Central memory CD4-positive, alpha-beta T cell (primary cell): Measurements from ENCODE around the gene CCDC186.

Experiments
- DNase-seq: peaks from one replicate; pipeline ENCODE4 v3.0.0; 2022
- total RNA-seq, 3 experiments: gene quantifications; one replicate each; lab custom pipeline; 2026; lab: John Stamatoyannopoulos, UW

CCDC186 gene
- 60.0 to 127 (median 99.6) reads per million in 3 experiments for total RNA-seq

DNA sequence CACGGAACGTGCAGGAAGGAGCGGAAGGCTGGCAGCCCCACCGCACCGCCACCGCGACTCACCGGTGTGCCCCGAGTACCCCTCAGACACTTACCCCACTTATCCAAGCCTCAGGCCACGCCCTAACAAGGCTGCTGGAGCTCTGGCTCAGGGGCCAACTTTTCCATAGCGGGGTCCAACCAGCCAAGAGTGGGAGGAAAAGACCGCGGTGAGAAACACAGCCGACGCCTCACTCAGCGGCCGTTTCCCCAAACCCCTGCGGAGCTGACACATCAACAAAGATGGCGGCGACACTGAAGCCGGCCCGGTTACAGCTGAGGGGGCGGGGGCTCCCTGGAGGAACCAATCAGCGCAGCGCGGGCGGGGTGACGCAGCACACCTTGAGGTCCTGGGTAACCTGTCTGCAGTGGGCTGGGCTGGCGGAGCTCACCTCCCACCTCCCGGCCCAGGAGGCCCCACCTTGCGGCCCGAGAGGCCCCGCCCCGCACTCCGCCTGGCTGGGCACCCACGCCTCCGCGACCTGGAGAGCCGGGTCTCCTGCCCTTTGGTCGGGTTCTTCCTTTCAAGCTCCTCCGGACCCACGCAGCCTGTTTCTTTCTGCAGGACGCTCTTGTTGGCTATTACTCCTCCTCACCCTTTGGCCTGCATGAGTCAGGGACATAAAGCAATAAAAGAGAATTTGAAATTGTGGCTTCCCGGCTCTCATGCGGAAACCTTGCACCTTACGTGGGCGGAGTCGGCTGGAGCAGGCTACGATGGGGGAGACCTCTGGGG, at the start of gene CCDC186:
Gene CCDC186, minus strand, starts transcription at position 283 of the 774 bp plus-strand sequence. CDS start 10,935 bp downstream, outside the sequence.
- peak; percentile 97 for DNase-seq

DNA sequence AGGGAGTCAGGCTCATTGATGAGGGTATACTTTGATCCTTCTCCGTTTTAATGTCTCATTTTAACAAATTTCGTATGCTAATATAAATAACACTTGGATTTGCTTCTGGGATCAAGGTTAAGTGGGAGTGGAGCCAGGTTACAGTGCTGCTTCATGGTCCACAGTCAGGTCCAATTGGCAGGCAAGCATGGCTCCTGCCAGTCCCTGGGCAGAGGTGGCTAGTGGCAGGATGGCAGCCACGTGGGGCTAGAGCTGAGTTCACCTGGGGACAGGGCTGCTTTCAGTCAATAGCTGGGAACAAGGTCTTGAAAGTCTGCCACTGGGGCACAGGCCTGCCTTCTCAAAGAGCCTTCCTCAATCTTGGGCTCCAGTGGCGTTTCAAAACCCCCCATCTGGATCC, 49.1 kb upstream of the CCDC186 start:
- no peak for DNase-seq

DNA sequence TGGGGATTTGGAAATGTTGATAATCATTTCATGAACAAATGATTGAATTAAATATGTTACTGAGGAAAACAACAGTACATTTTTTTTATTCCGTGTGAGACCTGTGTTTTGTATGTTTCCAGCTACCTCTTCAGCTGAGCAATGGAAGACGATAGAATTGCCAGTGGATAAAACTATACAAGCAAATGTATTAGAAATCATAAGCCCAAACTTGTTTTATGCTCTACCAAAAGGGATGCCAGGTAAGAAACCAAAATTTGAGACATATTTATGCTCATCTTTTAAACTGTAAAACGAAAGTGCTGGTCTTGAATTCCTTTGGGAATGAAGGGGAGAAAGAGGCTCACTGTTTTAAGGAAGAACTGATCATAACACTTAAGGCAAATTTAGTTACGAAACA, 47.2 kb upstream of the CCDC186 start:
- DNase-seq, result no peak

DNA sequence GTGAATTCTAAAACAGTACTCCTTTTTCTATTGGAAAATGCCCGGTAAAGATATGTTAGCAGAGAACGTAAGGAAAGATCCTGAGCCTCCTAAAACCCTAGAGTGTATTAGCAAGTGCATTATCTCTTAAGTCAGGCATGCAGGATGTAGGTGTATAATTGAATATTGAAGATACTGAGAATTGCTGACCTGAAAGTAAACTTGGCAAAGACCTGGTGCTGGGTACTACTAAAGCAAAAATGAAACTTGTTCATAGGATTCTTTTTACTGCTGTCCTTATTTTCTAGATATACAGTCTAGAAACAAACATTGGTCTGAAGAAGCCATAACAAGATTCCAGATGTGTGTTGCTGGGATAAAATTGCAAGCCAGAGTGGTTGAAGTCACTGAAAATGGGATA, 46.3 kb upstream of the CCDC186 start:
- DNase-seq, result no peak

DNA sequence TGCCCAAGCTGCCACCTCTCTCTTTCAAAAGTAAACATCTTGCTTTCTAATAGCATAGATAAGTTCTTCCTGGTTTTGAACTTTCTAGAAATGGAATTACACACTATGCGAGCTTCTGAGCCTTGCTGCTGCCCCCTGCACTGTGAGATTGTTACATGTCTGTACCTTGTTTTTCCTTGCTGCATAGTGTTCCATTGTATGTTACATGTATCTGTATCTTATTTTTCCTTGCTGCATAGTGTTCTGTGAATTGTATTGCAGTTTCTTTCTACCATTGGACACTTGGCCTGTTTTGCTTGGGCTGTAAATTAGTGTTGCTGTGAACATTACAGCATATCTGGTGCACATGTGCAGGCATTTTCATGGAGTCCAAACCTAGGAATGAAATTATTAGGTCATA, 41.0 kb upstream of the CCDC186 start:
- no peak for DNase-seq

DNA sequence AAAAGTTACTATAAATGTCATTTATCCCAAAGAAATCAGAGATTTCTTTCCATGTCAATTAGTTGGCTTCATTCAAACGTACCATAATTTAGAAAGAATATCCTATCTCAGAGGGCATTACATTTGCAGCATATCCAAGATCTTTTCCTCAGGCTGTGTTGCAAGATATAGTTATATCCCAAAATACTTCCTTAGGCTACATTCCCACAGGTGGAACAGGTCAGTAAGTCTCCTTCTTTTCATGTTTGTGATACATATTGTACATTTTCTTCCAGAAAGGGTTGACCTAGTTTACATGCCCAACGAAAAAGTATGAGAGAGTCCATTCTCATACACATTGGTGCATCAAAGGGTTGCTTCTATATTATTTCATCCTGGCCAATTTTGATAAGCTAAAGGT, 38.1 kb upstream of the CCDC186 start:
- no peak for DNase-seq

DNA sequence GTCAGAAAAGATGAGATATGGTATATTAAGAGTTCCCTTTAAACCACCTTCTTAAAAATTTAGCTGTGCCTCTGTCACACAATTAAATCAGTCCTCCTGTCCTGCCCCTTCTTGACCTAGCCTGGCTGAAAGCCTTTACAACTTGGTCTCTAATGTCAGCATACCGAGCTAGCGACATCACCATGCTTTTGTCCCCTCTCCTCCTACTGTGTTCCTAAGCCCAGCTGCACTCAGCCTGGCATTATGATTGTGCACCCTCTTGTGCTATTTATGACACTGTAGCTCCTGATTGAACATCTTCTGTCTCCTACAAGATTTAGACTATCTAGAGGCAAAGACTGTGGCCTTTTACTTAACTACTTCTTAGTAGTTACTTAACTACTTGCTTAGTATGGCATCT, 34.3 kb upstream of the CCDC186 start:
- DNase-seq, result no peak

DNA sequence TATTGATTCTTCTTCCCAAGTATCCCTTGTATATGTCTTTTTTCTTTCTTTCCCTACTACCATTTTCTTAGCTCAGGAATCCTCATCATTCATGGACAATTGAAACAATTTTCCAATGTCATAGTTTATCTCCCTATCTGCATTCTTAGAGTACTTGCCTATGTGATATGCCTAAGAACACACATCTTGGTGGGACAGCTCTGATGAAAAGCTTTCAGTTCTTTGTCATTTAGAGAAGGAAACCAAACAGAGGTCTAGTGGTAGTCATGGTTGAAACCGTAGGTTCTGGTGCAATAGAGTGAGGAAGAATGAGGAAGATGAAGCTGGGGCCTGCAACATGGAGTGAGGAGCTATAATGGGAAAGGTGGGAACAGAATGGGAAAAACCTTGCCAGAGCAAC, 33.3 kb upstream of the CCDC186 start:
- DNase-seq, result no peak

DNA sequence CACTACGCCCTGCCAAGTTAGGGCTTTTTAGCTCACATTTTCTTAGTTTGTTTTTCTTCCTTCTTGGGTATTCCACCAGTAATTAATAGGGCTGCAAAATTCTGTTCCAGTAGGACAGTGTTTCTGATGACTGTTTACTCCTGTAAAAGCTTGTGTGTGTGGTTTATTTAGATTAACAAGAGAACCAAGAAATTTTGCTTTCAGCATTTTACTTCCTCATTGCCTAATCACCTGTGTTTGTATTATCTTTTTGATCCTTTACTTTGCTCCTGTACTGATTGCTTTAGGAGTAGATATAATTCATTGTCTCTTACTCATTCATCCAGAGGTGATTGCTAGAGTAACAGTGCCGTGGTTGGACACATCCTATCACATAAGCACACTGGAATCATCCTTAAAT, 32.9 kb upstream of the CCDC186 start:
- no peak for DNase-seq

DNA sequence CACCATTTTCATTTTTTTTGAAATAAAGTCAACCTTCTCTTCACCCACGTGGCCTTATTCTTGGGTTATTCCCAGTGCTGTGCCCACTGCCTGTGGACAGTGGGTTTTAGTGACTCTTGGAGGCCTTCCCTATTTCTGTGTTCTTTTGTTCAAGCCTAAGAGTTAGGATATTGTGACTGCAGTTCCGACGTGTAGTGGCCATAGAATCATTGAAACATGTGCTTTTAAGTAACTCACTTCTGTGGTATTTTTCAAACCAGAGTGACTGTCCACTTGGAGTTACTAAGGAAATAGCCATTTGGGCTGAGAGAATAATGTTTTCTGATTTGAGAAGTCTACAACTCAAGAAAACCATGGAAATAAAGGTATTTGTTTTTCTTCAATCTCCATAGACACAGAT, 28.8 kb upstream of the CCDC186 start:
- DNase-seq, result no peak

DNA sequence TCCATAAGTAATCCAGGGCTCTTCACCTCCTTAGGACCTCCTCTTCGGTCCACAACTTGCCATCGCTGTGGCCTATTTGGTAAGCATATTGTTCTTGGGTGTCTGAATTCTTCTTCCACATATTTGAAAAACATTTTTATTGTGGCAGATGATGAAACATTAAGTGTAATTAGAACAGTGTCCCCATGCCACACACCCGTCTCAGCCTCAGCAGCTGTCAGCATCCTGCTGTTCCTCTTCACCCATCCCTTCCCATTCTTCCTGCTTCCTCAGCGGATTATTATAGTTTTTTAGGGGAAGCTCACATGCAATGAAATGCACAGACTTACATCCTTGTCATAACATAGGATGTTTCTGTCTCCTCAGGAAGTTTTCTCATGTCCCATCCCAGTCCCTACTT, 25.2 kb upstream of the CCDC186 start:
- no peak for DNase-seq

DNA sequence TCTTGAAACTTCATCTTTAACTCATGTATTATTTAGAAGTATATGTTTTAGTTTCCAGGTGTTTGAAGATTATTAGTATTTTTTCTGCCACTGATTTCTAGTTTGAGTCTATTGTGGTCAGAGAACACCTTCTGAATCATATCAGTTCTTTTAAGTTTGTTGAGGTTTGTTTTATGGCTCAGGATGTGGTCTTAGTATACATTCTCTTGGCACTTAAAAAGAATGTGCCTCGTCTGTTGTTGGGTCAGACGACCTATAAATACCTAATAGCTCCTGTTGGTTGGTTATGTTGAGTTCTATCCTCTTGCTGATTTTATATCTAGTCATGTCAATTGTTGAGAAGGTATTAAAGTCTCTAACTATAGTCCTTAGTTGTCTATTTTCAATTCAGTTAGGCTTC, 21.1 kb upstream of the CCDC186 start:
- DNase-seq, result no peak

DNA sequence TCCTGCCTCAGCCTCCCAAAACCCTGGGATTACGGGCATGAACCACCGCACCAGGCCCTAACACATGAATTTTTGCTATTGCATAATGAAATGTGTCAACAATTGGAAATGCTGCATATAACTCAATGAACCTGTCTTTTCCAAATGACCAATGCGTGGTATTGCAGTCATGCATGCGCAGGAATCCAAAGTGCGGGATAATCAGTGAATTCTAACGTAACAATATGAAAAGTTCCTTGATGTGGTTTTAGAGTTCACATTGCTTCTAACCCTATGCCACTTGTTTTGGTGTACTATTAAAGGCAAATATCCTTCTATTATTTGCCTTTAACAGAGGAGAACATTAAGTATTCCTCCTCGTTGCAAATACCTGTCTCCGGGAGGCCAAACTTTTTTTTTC, 15.7 kb upstream of the CCDC186 start:
- no peak for DNase-seq

DNA sequence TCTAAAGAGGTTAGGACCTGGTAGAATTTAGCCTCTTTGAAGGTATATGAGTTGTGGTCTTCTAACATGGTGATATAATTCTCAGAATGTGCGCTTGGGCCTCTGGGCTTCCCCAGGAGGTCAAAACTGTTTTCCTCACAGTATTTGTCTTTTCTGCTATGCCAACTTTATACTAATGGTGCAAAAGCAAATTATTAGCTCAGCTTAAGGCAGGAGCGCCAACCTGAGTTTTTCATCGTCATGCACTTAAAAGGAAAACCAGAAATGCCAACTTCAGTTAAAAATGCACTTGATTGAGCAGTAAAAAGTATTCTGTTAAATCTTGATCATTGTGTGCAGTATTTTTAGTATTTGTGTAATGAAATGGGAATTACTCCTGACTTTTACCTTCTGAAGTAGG, 14.9 kb upstream of the CCDC186 start:
- DNase-seq, result no peak

DNA sequence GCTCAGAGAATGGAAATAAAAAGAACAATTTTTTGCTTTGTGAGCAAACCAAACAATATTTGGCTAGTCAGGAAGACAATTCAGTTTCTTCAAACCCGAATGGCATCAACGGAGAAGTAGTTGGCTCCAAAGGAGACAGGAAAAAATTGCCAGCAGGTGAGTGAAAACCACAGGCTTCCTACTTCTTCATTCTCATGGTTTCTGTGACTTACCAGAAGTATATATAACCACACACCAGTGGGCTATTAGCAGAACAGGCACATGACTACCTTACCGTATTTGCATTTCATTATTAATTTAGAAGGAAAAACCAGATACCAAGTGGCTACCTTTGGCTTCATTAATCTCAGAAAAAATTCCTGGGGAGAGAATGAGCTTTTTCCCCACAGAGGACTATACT, 14.0 kb upstream of the CCDC186 start:
- no peak for DNase-seq

DNA sequence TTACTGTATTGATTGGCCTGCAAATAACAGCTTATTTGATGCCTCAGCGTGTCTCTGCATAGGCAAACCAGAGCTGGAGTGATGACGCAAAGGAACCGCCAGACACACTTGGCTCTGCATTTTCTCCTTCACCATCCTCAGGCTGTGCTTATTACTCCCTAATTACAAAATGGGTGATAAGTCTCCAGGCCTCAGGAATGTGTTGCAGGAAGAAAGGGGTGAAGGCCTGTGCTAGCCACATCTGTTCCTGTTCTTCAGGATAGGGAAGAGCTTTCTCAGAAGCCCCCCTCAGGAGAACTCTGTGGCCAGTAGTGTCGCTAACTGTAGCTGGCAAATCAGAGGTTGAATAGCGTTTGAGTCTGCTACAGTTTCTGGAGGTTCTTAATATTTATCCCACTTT, 10.3 kb upstream of the CCDC186 start:
- no peak for DNase-seq

DNA sequence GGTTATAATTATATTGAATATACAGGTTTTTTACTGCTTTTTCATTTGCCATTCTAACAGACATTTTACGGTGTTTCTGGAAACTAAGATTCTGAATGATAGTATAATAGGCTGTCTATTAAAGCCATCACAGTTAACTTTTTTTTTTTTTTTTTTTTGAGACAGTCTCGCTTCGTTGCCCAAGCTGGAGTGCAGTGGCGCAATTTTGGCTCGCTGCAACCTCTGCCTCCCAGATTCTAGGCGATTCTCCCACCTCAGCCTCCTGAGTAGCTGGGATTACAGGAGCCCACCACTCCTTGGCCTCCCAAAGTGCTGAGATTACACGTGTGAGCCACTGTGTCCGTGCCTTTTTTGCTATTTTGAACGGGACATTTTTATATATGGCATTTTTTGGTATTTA, 9.6 kb upstream of the CCDC186 start:
- no peak for DNase-seq

DNA sequence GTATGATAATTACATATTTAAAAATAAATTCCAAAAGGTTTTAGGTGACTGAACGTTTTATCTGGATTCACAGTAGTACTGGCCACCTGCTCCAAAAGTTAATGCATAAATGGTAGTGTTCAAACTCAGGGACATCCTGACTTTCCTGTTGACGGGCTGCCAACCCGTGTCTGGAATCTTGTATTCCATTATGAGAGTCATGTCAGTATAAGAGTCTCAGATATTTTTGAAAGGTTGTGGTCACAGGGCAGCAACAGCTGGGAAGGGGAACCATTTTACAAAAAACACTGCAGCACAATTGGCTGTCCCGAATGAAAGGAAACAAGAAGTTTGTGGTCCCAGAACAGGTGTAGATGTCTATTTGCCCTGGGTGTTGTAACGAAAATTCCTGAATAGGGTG, 8.0 kb upstream of the CCDC186 start:
- DNase-seq, result no peak

DNA sequence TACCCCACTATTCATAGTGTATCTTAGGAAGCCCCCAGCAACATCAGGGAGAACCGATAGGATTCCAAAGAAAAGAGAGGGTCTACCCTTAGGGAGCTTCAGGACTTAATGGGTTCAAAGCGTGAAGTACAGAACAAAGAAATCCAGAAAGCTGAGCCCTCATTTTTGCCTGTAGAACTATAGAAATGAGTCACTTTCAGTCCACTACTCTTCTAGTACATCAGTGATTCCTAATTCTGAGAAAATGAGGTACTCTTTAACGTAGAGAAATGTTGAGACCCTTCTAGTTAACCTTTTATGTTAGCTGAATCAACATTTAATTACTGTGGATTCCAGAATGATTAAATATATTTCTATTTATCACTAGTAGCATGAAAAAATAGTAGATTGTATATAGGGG, 6.9 kb upstream of the CCDC186 start:
- DNase-seq, result no peak

DNA sequence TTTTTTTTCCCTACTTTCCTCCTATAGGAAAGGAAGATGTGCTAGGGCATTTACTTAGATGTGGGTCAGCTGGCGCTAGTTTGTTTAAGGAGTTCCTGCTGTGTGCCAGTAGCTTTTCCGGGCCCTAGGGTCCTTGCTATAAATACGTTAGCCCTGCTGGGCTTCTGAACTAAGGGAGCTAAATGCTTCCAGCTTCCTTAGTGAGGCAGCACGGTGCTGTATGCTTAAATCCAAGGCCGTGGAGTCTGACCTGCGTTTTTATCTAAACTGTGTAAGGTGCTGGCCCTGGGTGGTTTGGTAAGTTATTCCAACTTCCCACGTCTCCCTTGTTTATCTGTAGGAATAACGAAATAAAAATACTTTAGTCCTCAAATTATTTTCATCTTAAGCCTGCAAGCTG, 5.7 kb upstream of the CCDC186 start:
- DNase-seq, result no peak

DNA sequence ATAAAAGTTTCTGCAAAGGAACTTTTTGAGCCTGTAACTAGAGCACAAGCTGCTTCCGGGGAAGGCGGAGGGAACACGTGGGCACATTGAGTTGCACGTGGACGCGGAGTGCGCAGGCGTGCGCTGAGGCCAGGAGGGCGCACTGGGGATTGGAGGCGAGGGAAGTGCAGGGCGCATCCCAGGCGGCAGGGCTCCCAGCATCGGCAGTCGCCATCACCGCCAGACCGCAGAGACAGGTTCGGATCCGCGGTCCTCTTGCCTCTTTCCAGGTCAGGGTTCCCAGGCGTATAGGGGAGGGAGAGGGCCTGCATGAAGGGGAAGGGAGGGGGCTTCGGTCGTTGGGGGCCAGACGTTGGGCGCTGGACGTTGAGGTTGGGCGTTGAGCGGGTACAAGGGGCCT, 5.1 kb upstream of the CCDC186 start, which contains the start of gene TDRD1:
Gene TDRD1, plus strand, starts transcription at position 206 of the 400 bp plus-strand sequence. CDS start 8,479 bp downstream, outside the sequence.
- DNase-seq, result no peak

DNA sequence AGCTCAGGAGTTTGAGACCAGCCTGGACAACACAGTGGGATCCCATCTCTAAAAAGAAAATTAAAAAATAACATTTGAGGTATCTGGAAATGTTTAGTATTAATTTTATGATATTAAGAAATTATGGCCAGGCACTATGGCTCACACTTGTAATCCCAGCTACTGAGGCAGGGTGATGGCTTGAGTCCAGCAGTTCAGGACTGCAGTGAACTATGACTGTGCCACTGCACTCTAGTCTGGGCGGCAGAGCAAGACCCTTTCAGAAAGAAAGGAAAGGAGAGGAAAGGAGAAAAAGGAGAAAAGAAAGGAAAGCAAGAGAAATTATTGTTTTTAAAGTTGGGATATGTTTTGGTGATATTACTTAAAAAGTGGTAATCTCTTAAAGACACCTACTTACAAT, 2.5 kb upstream of the CCDC186 start:
- no peak for DNase-seq

DNA sequence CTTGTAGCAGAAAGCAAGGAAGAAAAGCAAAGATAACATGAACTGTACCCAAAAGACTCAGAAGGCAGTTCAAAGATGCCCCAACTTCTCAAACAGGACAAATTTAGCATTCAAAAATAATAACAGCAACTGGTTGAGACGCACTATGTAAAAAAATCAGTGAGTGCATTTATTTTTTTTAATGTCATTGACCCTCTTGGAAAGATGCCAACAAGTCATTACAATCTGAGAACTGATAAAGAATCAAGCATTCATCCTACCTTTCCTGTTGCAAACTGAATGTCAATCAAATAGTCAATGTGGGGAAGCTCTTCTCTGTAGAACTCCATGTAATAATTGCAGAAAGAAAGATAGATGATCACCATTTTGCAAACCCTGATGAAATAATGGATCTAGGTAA, 1.7 kb upstream of the CCDC186 start:
- DNase-seq, result no peak

DNA sequence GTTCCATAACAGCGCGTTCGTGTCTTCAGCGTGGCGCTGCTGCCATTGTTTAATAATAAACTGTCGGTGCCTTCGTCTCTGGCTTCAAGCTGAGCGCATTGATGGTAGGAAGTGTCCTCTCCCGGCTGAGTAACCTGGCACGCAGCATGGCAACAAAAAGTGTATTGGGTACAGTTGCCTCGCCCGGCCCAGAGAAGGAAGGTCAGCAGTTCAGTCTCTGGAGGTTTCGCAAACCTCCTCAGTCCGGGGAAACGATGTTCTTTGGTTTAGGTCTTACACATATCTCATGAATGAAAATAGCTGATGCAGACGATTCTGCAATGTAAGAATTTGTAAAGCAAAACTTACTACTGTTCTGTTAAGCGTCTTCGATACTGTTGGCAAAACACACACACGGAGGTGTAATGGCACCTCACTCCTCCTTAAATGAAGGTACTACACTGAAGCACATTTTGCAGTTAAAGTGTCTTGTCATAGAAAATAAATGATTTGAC, 739 bp upstream of the CCDC186 start:
- DNase-seq, result no peak

DNA sequence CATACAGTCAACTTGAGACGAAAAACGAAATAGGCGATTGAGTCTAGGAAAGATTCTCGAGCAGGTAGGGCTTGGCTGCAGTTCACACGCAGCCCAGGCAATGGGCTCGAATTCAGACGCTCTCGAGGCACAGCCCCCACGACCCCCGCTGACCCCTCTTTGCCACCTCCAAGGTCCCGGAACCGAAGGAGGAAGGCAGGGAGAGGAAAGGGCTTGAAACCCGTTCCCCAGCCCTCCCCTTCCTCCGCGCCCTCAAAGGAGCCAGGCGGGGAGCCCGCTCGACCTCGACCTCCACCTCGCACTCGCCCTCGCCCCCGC, 441 bp downstream of the CCDC186 start:
- no peak for DNase-seq
